K562 (cell line): ENCODE measurements around the gene GABARAP. TPM values are rescaled to one million over a fixed set of nuclear protein-coding genes. Genes with fewer than 3 reads are reported as not detected.

Experiments used
- DDX20 ChIP-seq: fragments of 450-650 bp; IDR thresholded peaks from 2 replicates; pipeline ENCODE4 v1.6.1; 2016; ENCODE audit warnings: missing genetic modification characterization, low read depth, mild to moderate bottlenecking, missing compliant biosample characterization, moderate library complexity
- ILF3 ChIP-seq: fragments of 450-650 bp; IDR thresholded peaks from 2 replicates; pipeline ENCODE4 v1.6.1; 2018; ENCODE audit warnings: antibody characterized with exemption, mild to moderate bottlenecking, moderate library complexity, borderline replicate concordance
- KDM2B ChIP-seq: fragments of 250-450 bp; sonication (Bioruptor Pico); IDR thresholded peaks from 2 replicates; pipeline ENCODE4 v1.8.0; 2021; ENCODE audit warnings: mild to moderate bottlenecking, moderate library complexity
- MAFG ChIP-seq: fragments of 450-650 bp; conservative IDR thresholded peaks from 2 replicates; pipeline ENCODE4 v1.6.1; 2016; ENCODE audit warnings: missing genetic modification characterization, missing compliant biosample characterization
- RBM14 ChIP-seq: fragments of 200-400 bp; formaldehyde crosslinking; IDR thresholded peaks from 2 replicates; pipeline ENCODE4 v1.6.1; 2018; ENCODE audit warnings: low read depth, mild to moderate bottlenecking, low read length, moderate library complexity, borderline replicate concordance; ENCODE audit not compliant: insufficient read depth
- SMAD2 ChIP-seq: fragments of 150-350 bp; IDR thresholded peaks from 2 replicates; pipeline ENCODE4 v1.6.1; 2014; ENCODE audit warnings: low read depth, mild to moderate bottlenecking, low read length
- ZNF830 ChIP-seq: fragments of 250-450 bp; sonication (Bioruptor Pico); IDR thresholded peaks from 2 replicates; pipeline ENCODE4 v1.5.0; 2021; ENCODE audit warnings: mild to moderate bottlenecking
- polyA plus RNA-seq, 8 experiments: library from polyadenylated mRNA; depleted of rRNA in 4 of 8; stranded (reverse) in 5 of 8; unstranded in 3 of 8; fragments of >200 nt; fragmentation: Nextera tagmentation in 2 of 8; fragmentation: Illumina TruSeq in 1 of 8; extraction: Ambion mirVana in 2 of 8; extraction: Trizol in 1 of 8; gene quantifications; 2 replicates each; pipeline versions ENCODE4 v1.2.1 to v1.2.3, GENCODE V29; 2011 to 2014; ENCODE audit warnings: inconsistent platforms in 1 of 8, missing spikeins in 1 of 8
- total RNA-seq, 7 experiments: library from RNA; depleted of rRNA in 6 of 7; stranded (reverse); fragments of >200 nt in 6 of 7; fragmentation: Illumina TruSeq in 2 of 7; extraction: Trizol in 2 of 7; gene quantifications; 2 replicates each; pipeline versions ENCODE4 v1.2.1 to v1.2.3, GENCODE V29; 2011 to 2021; ENCODE audit warnings: low replicate concordance in 1 of 7
- TF ChIP-seq, protein P1 (sequence below): fragments of 450-650 bp; IDR thresholded peaks from 2 replicates; pipeline ENCODE4 v1.7.1; 2018; ENCODE audit warnings: mild to moderate bottlenecking, low read depth; ENCODE audit not compliant: partially characterized antibody
- TF ChIP-seq, protein P2 (sequence below): fragments of 450-650 bp; formaldehyde crosslinking; conservative IDR thresholded peaks from 2 replicates; pipeline ENCODE4 v1.4.0; 2022; ENCODE audit warnings: mild to moderate bottlenecking, missing genetic modification characterization
- TF ChIP-seq, protein P3 (sequence below), 2 experiments: IDR thresholded peaks; 2 replicates each; pipeline ENCODE4 v1.6.1; 2011; ENCODE audit warnings: borderline replicate concordance in 1 of 2, control low read depth in 1 of 2, low read depth in 1 of 2, low read length in 1 of 2, mild to moderate bottlenecking in 1 of 2, mixed read lengths in 1 of 2, moderate library complexity in 1 of 2; ENCODE audit not compliant: insufficient read depth in 1 of 2, insufficient read length in 1 of 2, poor library complexity in 1 of 2, severe bottlenecking in 1 of 2; ENCODE audit errors: extremely low read depth in 1 of 2
- TF ChIP-seq, protein P4 (sequence below): fragments of 450-650 bp; formaldehyde crosslinking; IDR thresholded peaks from 2 replicates; pipeline ENCODE4 v1.4.0; 2020; ENCODE audit warnings: mild to moderate bottlenecking, moderate library complexity
- TF ChIP-seq, protein P5 (sequence below): fragments of 250-450 bp; sonication (Bioruptor Pico); IDR thresholded peaks from 2 replicates; pipeline ENCODE4 v1.8.0; 2021; ENCODE audit warnings: borderline replicate concordance, mild to moderate bottlenecking, moderate library complexity; ENCODE audit not compliant: poor library complexity, severe bottlenecking

The GABARAP gene
- total and polyA plus RNA-seq, 9 of the 15 experiments (the other 6 are each of a cell fraction or from before 2014, with no cell fraction given) = 47.5 to 373 (median 152) TPM

DNA sequence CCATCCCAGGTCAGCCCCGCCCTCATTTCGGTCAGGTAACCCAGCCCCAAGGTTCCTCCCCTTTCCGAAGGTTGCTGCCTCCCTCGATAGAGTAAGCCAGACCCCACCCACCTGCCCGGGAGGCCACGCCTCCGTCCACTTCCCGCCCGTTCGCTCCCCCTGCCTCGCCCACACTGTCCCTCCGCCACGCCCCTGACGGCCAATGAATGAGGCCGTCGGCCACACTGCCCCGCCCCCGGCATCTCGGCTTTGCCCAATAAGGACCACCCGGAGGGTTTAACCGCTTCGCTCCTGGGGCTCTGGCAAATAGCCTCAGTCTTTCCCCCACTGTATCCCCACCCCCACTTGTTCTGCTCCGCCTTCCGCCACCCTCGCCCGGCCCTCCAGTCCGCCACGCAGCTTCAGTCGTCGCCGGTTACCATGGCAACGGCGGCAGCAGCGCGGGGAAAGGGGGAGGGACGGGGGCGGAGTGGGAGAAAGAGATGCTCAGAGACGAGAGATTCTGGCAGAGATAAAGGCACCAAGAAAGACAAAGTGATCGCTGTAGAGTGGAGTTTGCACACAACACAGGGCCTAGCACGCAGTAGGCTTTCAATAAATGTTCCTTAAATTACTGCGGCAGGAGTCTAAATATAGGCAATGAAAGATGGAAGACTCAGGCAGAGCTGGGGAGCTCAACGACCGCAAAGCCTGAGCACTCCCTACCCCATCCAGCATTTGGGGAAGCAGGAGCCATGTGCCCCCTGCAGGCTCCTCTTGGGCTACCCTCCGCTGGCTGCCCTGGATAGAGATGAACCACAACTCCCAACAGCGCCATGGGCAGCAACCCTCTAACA is 27.7 kb downstream of the GABARAP start (continued):
- TF ChIP-seq ZNF830 (CRISPR knock-in tag) (no peak), DDX20 (tag) (no peak), MAFG (tag) (no peak), KDM2B (no peak), SMAD2 (no peak), RBM14 (no peak), ILF3 (no peak)
- TF ChIP-seq, protein P1, sequence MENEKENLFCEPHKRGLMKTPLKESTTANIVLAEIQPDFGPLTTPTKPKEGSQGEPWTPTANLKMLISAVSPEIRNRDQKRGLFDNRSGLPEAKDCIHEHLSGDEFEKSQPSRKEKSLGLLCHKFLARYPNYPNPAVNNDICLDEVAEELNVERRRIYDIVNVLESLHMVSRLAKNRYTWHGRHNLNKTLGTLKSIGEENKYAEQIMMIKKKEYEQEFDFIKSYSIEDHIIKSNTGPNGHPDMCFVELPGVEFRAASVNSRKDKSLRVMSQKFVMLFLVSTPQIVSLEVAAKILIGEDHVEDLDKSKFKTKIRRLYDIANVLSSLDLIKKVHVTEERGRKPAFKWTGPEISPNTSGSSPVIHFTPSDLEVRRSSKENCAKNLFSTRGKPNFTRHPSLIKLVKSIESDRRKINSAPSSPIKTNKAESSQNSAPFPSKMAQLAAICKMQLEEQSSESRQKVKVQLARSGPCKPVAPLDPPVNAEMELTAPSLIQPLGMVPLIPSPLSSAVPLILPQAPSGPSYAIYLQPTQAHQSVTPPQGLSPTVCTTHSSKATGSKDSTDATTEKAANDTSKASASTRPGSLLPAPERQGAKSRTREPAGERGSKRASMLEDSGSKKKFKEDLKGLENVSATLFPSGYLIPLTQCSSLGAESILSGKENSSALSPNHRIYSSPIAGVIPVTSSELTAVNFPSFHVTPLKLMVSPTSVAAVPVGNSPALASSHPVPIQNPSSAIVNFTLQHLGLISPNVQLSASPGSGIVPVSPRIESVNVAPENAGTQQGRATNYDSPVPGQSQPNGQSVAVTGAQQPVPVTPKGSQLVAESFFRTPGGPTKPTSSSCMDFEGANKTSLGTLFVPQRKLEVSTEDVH = peak; percentile 33
- TF ChIP-seq, protein P2, sequence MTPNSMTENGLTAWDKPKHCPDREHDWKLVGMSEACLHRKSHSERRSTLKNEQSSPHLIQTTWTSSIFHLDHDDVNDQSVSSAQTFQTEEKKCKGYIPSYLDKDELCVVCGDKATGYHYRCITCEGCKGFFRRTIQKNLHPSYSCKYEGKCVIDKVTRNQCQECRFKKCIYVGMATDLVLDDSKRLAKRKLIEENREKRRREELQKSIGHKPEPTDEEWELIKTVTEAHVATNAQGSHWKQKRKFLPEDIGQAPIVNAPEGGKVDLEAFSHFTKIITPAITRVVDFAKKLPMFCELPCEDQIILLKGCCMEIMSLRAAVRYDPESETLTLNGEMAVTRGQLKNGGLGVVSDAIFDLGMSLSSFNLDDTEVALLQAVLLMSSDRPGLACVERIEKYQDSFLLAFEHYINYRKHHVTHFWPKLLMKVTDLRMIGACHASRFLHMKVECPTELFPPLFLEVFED = 0 out of 2 replicates have a peak, but pooled peaks have one; percentile 8
- TF ChIP-seq, protein P3, sequence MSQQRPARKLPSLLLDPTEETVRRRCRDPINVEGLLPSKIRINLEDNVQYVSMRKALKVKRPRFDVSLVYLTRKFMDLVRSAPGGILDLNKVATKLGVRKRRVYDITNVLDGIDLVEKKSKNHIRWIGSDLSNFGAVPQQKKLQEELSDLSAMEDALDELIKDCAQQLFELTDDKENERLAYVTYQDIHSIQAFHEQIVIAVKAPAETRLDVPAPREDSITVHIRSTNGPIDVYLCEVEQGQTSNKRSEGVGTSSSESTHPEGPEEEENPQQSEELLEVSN (IDR thresholded peaks at IDR 0.05; ENCODE audit: borderline replicate concordance in 1 of 2, extremely low read depth in 1 of 2, insufficient read depth in 1 of 2, insufficient read length in 1 of 2, low read depth in 1 of 2, low read length in 1 of 2, poor library complexity in 1 of 2, severe bottlenecking in 1 of 2) = peak; percentile 21 to 61
- TF ChIP-seq, protein P4, sequence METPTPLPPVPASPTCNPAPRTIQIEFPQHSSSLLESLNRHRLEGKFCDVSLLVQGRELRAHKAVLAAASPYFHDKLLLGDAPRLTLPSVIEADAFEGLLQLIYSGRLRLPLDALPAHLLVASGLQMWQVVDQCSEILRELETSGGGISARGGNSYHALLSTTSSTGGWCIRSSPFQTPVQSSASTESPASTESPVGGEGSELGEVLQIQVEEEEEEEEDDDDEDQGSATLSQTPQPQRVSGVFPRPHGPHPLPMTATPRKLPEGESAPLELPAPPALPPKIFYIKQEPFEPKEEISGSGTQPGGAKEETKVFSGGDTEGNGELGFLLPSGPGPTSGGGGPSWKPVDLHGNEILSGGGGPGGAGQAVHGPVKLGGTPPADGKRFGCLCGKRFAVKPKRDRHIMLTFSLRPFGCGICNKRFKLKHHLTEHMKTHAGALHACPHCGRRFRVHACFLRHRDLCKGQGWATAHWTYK (CRISPR knock-in tag) = no peak
- TF ChIP-seq, protein P5, sequence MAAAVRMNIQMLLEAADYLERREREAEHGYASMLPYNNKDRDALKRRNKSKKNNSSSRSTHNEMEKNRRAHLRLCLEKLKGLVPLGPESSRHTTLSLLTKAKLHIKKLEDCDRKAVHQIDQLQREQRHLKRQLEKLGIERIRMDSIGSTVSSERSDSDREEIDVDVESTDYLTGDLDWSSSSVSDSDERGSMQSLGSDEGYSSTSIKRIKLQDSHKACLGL (CRISPR knock-in tag) = no peak
